HG03095 (cell line): ENCODE data around the gene ARIH2.

Source experiments
- ATAC-seq: cut with Tn5 transposase; IDR thresholded peaks from one replicate; pipeline ENCODE4 v1.9.1; 2021; ENCODE audit warnings: moderate library complexity; ENCODE audit not compliant: unreplicated experiment

ARIH2 gene

GRCh38 chr3:48928679-48929078, 10.0 kb downstream of the ARIH2 start:
- no peak for ATAC-seq

GRCh38 chr3:48929358-48930035, 10.9 kb downstream of the ARIH2 start:
- ATAC-seq, result no peak

GRCh38 chr3:48930590-48930989, 11.9 kb downstream of the ARIH2 start:
- ATAC-seq, result no peak

- no peak for ATAC-seq
Measured at GRCh38 chr3:48931944-48932580, 13.4 kb downstream of the ARIH2 start.

- ATAC-seq, result no peak
Measured at GRCh38 chr3:48934333-48934991, 15.8 kb downstream of the ARIH2 start.

- ATAC-seq, result no peak
Measured at GRCh38 chr3:48935530-48935929, 16.9 kb downstream of the ARIH2 start.

GRCh38 chr3:48938156-48938555, 19.5 kb downstream of the ARIH2 start:
- ATAC-seq, result no peak

GRCh38 chr3:48938689-48939088, 20.0 kb downstream of the ARIH2 start:
- no peak for ATAC-seq

GRCh38 chr3:48945432-48945831, 26.8 kb downstream of the ARIH2 start:
- no peak for ATAC-seq

GRCh38 chr3:48945891-48946549, 27.4 kb downstream of the ARIH2 start:
- ATAC-seq, result no peak

- no peak for ATAC-seq
Measured at GRCh38 chr3:48949376-48949717, 30.7 kb downstream of the ARIH2 start.

- ATAC-seq, result no peak
Measured at GRCh38 chr3:48950051-48950450, 31.4 kb downstream of the ARIH2 start.

- ATAC-seq, result no peak
Measured at GRCh38 chr3:48951764-48952163, 33.1 kb downstream of the ARIH2 start.

- no peak for ATAC-seq
Measured at GRCh38 chr3:48952510-48953118, 34.0 kb downstream of the ARIH2 start.

- no peak for ATAC-seq
Measured at GRCh38 chr3:48957006-48957705, 38.5 kb downstream of the ARIH2 start.

GRCh38 chr3:48960841-48961413, 42.3 kb downstream of the ARIH2 start:
- ATAC-seq, result no peak

- no peak for ATAC-seq
Measured at GRCh38 chr3:48962340-48962739, 43.7 kb downstream of the ARIH2 start.

GRCh38 chr3:48962939-48963338, 44.3 kb downstream of the ARIH2 start:
- no peak for ATAC-seq

- no peak for ATAC-seq
Measured at GRCh38 chr3:48963591-48963990, 44.9 kb downstream of the ARIH2 start.

- no peak for ATAC-seq
Measured at GRCh38 chr3:48966367-48966766, 47.7 kb downstream of the ARIH2 start.
